Measurements from ENCODE around the gene CCDC83. TPM values are rescaled to one million over a fixed set of nuclear protein-coding genes. Genes with fewer than 3 reads are reported as not detected.
A peak's percentile ranks its signal among the peaks of the same experiment; 100 is the strongest.

The CCDC83 gene
- total and polyA plus RNA-seq, 2 donors (not counting 1 experiment from before 2014, with no cell fraction given) = under 0.01 TPM; not detected in 1

DNA sequence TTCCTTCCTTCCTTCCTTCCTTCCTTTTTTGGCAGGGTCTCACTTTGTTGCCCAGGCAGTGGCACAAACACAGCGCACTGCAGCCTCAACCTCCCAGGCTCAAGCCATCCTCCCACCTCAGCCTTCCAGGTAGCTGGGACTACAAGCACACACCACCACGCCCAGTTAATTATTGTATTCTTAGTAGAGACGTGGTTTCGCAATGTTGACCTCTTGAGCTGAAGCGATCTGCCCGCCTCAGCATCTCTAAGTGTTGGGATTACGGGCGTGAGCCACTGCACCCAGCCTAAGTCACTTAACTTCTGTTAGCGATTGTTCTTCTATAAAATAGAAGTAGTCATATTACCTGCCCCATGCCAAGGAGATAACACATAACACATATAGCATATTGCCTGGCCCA lies 41.5 kb upstream of the CCDC83 start:
- peaks cover 11% of the 10 kb centered on the region for H3K4me1 ChIP-seq (ENCODE audit: control insufficient read depth, extremely low read depth, insufficient read depth, low read length)
- no peak overlapping the region for H3K27ac ChIP-seq (ENCODE audit: insufficient read depth, low read length)
- no peak overlapping the region for H3K4me3 ChIP-seq (replicated peaks in 1 of 4; ENCODE audit: control extremely low read depth in 1 of 4, insufficient read depth in 1 of 4, low read depth in 3 of 4, low read length in 4 of 4)
- no peaks in the 10 kb centered on the region for H3K27me3 ChIP-seq (ENCODE audit: control insufficient read depth, insufficient read depth, low read length)
- H3K36me3 ChIP-seq (ENCODE audit: control insufficient read depth, insufficient read depth, low read length) = no peaks in the 10 kb centered on the region
- DNase-seq (ENCODE audit: low read depth in 2 of 2) = no peak
- H3K9ac ChIP-seq (ENCODE audit: insufficient read depth, low read length) = no peak overlapping the region
- no peaks in the 10 kb centered on the region for H4K20me1 ChIP-seq (ENCODE audit: control insufficient read depth, extremely low read depth, insufficient read depth, low read length)
- no peak overlapping the region for H3K4me2 ChIP-seq (ENCODE audit: extremely low read depth, insufficient read depth, low read length)
- TF ChIP-seq EZH2 (IDR thresholded peaks at IDR 0.05; ENCODE audit: low read length, missing control alignments) = no peak
- TF ChIP-seq, protein P1, sequence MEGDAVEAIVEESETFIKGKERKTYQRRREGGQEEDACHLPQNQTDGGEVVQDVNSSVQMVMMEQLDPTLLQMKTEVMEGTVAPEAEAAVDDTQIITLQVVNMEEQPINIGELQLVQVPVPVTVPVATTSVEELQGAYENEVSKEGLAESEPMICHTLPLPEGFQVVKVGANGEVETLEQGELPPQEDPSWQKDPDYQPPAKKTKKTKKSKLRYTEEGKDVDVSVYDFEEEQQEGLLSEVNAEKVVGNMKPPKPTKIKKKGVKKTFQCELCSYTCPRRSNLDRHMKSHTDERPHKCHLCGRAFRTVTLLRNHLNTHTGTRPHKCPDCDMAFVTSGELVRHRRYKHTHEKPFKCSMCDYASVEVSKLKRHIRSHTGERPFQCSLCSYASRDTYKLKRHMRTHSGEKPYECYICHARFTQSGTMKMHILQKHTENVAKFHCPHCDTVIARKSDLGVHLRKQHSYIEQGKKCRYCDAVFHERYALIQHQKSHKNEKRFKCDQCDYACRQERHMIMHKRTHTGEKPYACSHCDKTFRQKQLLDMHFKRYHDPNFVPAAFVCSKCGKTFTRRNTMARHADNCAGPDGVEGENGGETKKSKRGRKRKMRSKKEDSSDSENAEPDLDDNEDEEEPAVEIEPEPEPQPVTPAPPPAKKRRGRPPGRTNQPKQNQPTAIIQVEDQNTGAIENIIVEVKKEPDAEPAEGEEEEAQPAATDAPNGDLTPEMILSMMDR (conservative IDR thresholded peaks at IDR 0.05 in 1 of 2, IDR thresholded peaks at IDR 0.05 in 1 of 2; ENCODE audit: low read depth in 1 of 2, low read length in 2 of 2) = no peak
- H3K9me3 ChIP-seq (ENCODE audit: control insufficient read depth, insufficient read depth, low read depth, low read length) = no peaks in the 10 kb centered on the region
- H2AFZ ChIP-seq (ENCODE audit: low read length) = no peak overlapping the region
- H3K79me2 ChIP-seq (ENCODE audit: control insufficient read depth, insufficient read depth, low read length) = no peaks in the 10 kb centered on the region

DNA sequence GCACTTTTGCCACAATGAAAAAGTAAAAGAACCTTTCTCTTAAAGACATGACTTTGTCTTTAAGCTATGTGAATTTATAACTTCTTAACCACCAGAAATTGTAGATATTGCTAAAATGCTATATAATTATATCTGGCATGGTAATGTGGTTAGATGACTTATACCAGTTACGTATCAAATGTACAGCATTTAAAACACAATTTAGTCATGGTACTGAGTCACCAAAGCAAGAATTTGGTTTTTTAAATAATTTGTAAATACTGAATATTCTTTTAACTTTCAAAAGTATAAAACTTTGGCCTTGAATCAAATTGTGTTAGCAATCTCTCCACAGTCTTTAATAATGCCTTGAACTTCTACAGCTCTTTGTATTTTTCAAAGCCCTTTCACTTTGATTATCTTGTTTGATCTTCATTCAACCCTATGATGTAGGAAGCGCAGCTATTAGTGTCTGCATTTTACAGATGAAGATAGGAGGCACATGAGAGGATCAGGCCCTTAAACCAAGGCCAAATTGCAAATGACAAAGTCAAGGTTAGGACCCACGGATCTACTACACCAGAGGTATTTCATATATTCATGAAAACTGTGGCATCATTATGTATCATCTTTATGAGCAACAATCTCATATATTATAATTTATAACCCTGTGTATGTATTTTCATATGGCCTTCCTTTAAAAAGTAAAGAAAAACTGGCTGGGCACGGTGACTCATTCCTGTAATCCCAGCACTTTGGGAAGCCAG lies 39.8 kb upstream of the CCDC83 start:
- Histone ChIP-seq H3K27me3 (ENCODE audit: control insufficient read depth, insufficient read depth, low read length) (no peaks in the 10 kb centered on the region), H4K20me1 (ENCODE audit: control insufficient read depth, extremely low read depth, insufficient read depth, low read length) (no peaks in the 10 kb centered on the region), H3K4me2 (ENCODE audit: extremely low read depth, insufficient read depth, low read length) (peak overlapping the region; percentile 75), H3K4me1 (ENCODE audit: control insufficient read depth, extremely low read depth, insufficient read depth, low read length) (peaks cover 9% of the 10 kb centered on the region), H3K9ac (ENCODE audit: insufficient read depth, low read length) (no peak overlapping the region), H3K36me3 (ENCODE audit: control insufficient read depth, insufficient read depth, low read length) (no peaks in the 10 kb centered on the region), H3K27ac (ENCODE audit: insufficient read depth, low read length) (peak overlapping the region; percentile 64), H3K4me3 (replicated peaks in 1 of 4; ENCODE audit: control extremely low read depth in 1 of 4, insufficient read depth in 1 of 4, low read depth in 3 of 4, low read length in 4 of 4) (peak overlapping the region in 1 of 4 experiments; percentile 3), H3K9me3 (ENCODE audit: control insufficient read depth, insufficient read depth, low read depth, low read length) (no peaks in the 10 kb centered on the region), H2AFZ (ENCODE audit: low read length) (no peak overlapping the region), H3K79me2 (ENCODE audit: control insufficient read depth, insufficient read depth, low read length) (no peaks in the 10 kb centered on the region)
- no peak for TF ChIP-seq EZH2 (IDR thresholded peaks at IDR 0.05; ENCODE audit: low read length, missing control alignments)
- TF ChIP-seq, protein P1 (conservative IDR thresholded peaks at IDR 0.05 in 1 of 2, IDR thresholded peaks at IDR 0.05 in 1 of 2; ENCODE audit: low read depth in 1 of 2, low read length in 2 of 2) = no peak
- DNase-seq (ENCODE audit: low read depth in 2 of 2) = peak; percentile 85 to 90

DNA sequence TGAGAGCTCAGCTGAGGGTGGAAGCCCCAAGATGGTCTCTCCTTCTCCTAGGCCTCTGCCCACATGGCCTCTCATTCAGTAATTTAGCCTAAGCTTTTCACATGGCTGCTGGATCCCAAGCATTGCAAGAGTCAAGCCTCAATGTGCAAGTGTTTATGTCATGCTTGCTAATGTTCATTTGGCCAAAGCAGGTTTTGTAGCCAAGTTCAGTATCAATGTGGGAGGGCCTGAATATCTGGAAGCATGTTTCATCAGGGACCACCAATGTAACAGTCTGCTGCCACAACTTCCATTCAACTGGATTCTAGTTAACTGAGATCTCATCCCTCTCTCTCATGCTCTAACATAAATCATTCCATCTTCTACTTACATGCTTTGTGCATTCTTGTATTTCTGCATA lies 35.7 kb upstream of the CCDC83 start:
- no peak overlapping the region for H3K4me3 ChIP-seq (replicated peaks in 1 of 4; ENCODE audit: control extremely low read depth in 1 of 4, insufficient read depth in 1 of 4, low read depth in 3 of 4, low read length in 4 of 4)
- H3K4me2 ChIP-seq (ENCODE audit: extremely low read depth, insufficient read depth, low read length) = no peak overlapping the region
- no peak overlapping the region for H3K9ac ChIP-seq (ENCODE audit: insufficient read depth, low read length)
- H3K4me1 ChIP-seq (ENCODE audit: control insufficient read depth, extremely low read depth, insufficient read depth, low read length) = peaks cover 15% of the 10 kb centered on the region
- peak overlapping the region; percentile 6 for H2AFZ ChIP-seq (ENCODE audit: low read length)
- no peaks in the 10 kb centered on the region for H3K27me3 ChIP-seq (ENCODE audit: control insufficient read depth, insufficient read depth, low read length)
- no peaks in the 10 kb centered on the region for H4K20me1 ChIP-seq (ENCODE audit: control insufficient read depth, extremely low read depth, insufficient read depth, low read length)
- H3K9me3 ChIP-seq (ENCODE audit: control insufficient read depth, insufficient read depth, low read depth, low read length) = no peaks in the 10 kb centered on the region
- TF ChIP-seq, protein P1 (conservative IDR thresholded peaks at IDR 0.05 in 1 of 2, IDR thresholded peaks at IDR 0.05 in 1 of 2; ENCODE audit: low read depth in 1 of 2, low read length in 2 of 2) = no peak
- no peak overlapping the region for H3K27ac ChIP-seq (ENCODE audit: insufficient read depth, low read length)
- DNase-seq (ENCODE audit: low read depth in 2 of 2) = no peak
- no peaks in the 10 kb centered on the region for H3K36me3 ChIP-seq (ENCODE audit: control insufficient read depth, insufficient read depth, low read length)
- H3K79me2 ChIP-seq (ENCODE audit: control insufficient read depth, insufficient read depth, low read length) = no peaks in the 10 kb centered on the region

Data from fibroblast of lung (primary cell).